ENCODE data around the gene GHDC. TPM values are rescaled to one million over a fixed set of nuclear protein-coding genes. Genes with fewer than 3 reads are reported as not detected.

The GHDC gene
- total and polyA plus RNA-seq, 2 of the 13 experiments (the other 11 are each of a cell fraction or from before 2014, with no cell fraction given) = 15.4 to 22.5 TPM

- TF ChIP-seq ZNF75D (CRISPR knock-in tag; IDR thresholded peaks at IDR 0.05; ENCODE audit: borderline replicate concordance) = no peak
- no peak for TF ChIP-seq ZBTB49 (CRISPR knock-in tag; IDR thresholded peaks at IDR 0.05; ENCODE audit: borderline replicate concordance)
- no peak for TF ChIP-seq ZNF646 (CRISPR knock-in tag; IDR thresholded peaks at IDR 0.05)
- TF ChIP-seq SAP130 (CRISPR knock-in tag; IDR thresholded peaks at IDR 0.05; ENCODE audit: low read depth) = peak; percentile 92
- no peak for TF ChIP-seq ONECUT2 (CRISPR knock-in tag; IDR thresholded peaks at IDR 0.05)
- TF ChIP-seq ZNF580 (CRISPR knock-in tag; IDR thresholded peaks at IDR 0.05; ENCODE audit: borderline replicate concordance, low read depth) = peak; percentile 56; the same call in 1 of the 2 replicates
- peak; percentile 68 for TF ChIP-seq TEAD3 (CRISPR knock-in tag; optimal IDR thresholded peaks at IDR 0.05; ENCODE audit: borderline replicate concordance)
- 0 out of 2 replicates have a peak, but pooled peaks have one; percentile 69 for TF ChIP-seq CC2D1A (CRISPR knock-in tag; IDR thresholded peaks at IDR 0.05)
- TF ChIP-seq TRIM22 (IDR thresholded peaks at IDR 0.05) = no peak
- no peak for TF ChIP-seq ZFP62 (CRISPR knock-in tag; IDR thresholded peaks at IDR 0.05)
- TF ChIP-seq REPIN1 (CRISPR knock-in tag; IDR thresholded peaks at IDR 0.05; ENCODE audit: borderline replicate concordance, low read depth) = peak; percentile 81; the same call in 1 of the 2 replicates
- peak; percentile 85 for TF ChIP-seq ZFY (CRISPR knock-in tag; IDR thresholded peaks at IDR 0.05)
- TF ChIP-seq ZMAT5 (CRISPR knock-in tag; IDR thresholded peaks at IDR 0.05; ENCODE audit: borderline replicate concordance, low read depth) = no peak
- no peak for TF ChIP-seq CHCHD3 (CRISPR knock-in tag; IDR thresholded peaks at IDR 0.05)
- TF ChIP-seq ZBTB37 (CRISPR knock-in tag; IDR thresholded peaks at IDR 0.05) = no peak
- TF ChIP-seq ARNTL (CRISPR knock-in tag; IDR thresholded peaks at IDR 0.05) = peak; percentile 72; the same call in 1 of the 2 replicates
Observed at GRCh38 chr17:42193969-42194899, at the start of gene GHDC (continued).
